T-helper 1 cell treated with Interleukin-12 subunit alpha and Interleukin-12 subunit beta and Interleukin-4 antibody, amounts not matched to agents 30 μg/mL and 1 μg/mL, for 36 hours (primary cell): Measurements from ENCODE around the gene XPO1.
A peak's percentile ranks its signal among the peaks of the same experiment; 100 is the strongest.
"Not testable (repeated sequence)": the region's sequence is repeated elsewhere in the genome, so short reads cannot be mapped to it uniquely, and the experiment has no call there.

Source experiments
- H3K27ac Mint-ChIP-seq: one replicate; pipeline ENCODE4 v1.8.0; 2021; ENCODE audit warnings: mild to moderate bottlenecking, mixed read lengths
- H3K27me3 Mint-ChIP-seq: one replicate; pipeline ENCODE4 v1.8.0; 2021; ENCODE audit warnings: low read depth, mixed read lengths
- H3K36me3 Mint-ChIP-seq: one replicate; pipeline ENCODE4 v1.8.0; 2021; ENCODE audit warnings: low read depth, mixed read lengths
- H3K4me1 Mint-ChIP-seq: one replicate; pipeline ENCODE4 v1.8.0; 2021; ENCODE audit warnings: low read depth, mixed read lengths
- H3K4me3 Mint-ChIP-seq: one replicate; pipeline ENCODE4 v1.8.0; 2021; ENCODE audit warnings: mild to moderate bottlenecking, moderate library complexity, mixed read lengths
- H3K9me3 Mint-ChIP-seq: one replicate; pipeline ENCODE4 v1.8.0; 2021; ENCODE audit warnings: mixed read lengths

XPO1 gene

GRCh38 chr2:61538200-61538919 lies at the start of gene XPO1:
XPO1 (minus strand) TSS chr2:61538356; CDS start chr2:61533897, 4,459 bp downstream.
- Mint-ChIP-seq H3K27ac (peak within 1 kb of the TSS; percentile 100), H3K27me3 (peaks cover 8% of the 10 kb centered on the region), H3K9me3 (no peaks in the 10 kb centered on the region), H3K4me1 (peaks cover 27% of the 10 kb centered on the region), H3K36me3 (peaks cover 10% of the 10 kb centered on the region), H3K4me3 (peak within 1 kb of the TSS; percentile 100)

- H3K27ac Mint-ChIP-seq, H3K36me3 Mint-ChIP-seq, H3K4me1 Mint-ChIP-seq, H3K4me3 Mint-ChIP-seq, H3K27me3 Mint-ChIP-seq, H3K9me3 Mint-ChIP-seq: not testable (repeated sequence)
These were observed 48.8 kb upstream of the XPO1 start for GRCh38 chr2:61586928-61587327.

- H3K27me3 Mint-ChIP-seq: no peaks in the 10 kb centered on the region
- H3K36me3 Mint-ChIP-seq: no peaks in the 10 kb centered on the region
- H3K9me3 Mint-ChIP-seq: no peaks in the 10 kb centered on the region
- H3K27ac Mint-ChIP-seq: no peak overlapping the region
- no peak overlapping the region for H3K4me3 Mint-ChIP-seq
- H3K4me1 Mint-ChIP-seq: no peaks in the 10 kb centered on the region
These were observed 47.2 kb upstream of the XPO1 start for GRCh38 chr2:61585383-61585782.

GRCh38 chr2:61584368-61584767 lies 46.2 kb upstream of the XPO1 start:
- not testable (repeated sequence) for H3K27ac Mint-ChIP-seq, H3K27me3 Mint-ChIP-seq

GRCh38 chr2:61582165-61582564 lies 44.0 kb upstream of the XPO1 start:
- Mint-ChIP-seq H3K4me1 (no peaks in the 10 kb centered on the region), H3K4me3 (no peak overlapping the region), H3K27ac (no peak overlapping the region), H3K27me3 (no peaks in the 10 kb centered on the region), H3K36me3 (no peaks in the 10 kb centered on the region), H3K9me3 (no peaks in the 10 kb centered on the region)

More at GRCh38 chr2:61584368-61584767, 46.2 kb upstream of the XPO1 start:
- not testable (repeated sequence) for H3K36me3 Mint-ChIP-seq, H3K9me3 Mint-ChIP-seq, H3K4me3 Mint-ChIP-seq, H3K4me1 Mint-ChIP-seq

GRCh38 chr2:61581716-61582115 lies 43.6 kb upstream of the XPO1 start:
- H3K4me3 Mint-ChIP-seq: no peak overlapping the region
- no peaks in the 10 kb centered on the region for H3K9me3 Mint-ChIP-seq
- H3K27me3 Mint-ChIP-seq: no peaks in the 10 kb centered on the region
- H3K36me3 Mint-ChIP-seq: no peaks in the 10 kb centered on the region
- H3K4me1 Mint-ChIP-seq: no peaks in the 10 kb centered on the region
- H3K27ac Mint-ChIP-seq: no peak overlapping the region

- H3K27ac Mint-ChIP-seq: peak overlapping the region; percentile 82
- H3K4me3 Mint-ChIP-seq: peak overlapping the region; percentile 13
- H3K36me3 Mint-ChIP-seq: no peaks in the 10 kb centered on the region
- H3K27me3 Mint-ChIP-seq: no peaks in the 10 kb centered on the region
- no peaks in the 10 kb centered on the region for H3K9me3 Mint-ChIP-seq
- peaks cover 9% of the 10 kb centered on the region for H3K4me1 Mint-ChIP-seq
These were observed 37.3 kb upstream of the XPO1 start for GRCh38 chr2:61575447-61575859.

- Mint-ChIP-seq H3K4me3 (no peak overlapping the region), H3K9me3 (no peaks in the 10 kb centered on the region), H3K27ac (no peak overlapping the region), H3K4me1 (no peaks in the 10 kb centered on the region), H3K27me3 (peaks cover 1% of the 10 kb centered on the region), H3K36me3 (no peaks in the 10 kb centered on the region)
These were observed 28.4 kb upstream of the XPO1 start for GRCh38 chr2:61566566-61566965.

- Mint-ChIP-seq H3K27me3 (peaks cover 9% of the 10 kb centered on the region), H3K27ac (no peak overlapping the region), H3K4me1 (no peaks in the 10 kb centered on the region), H3K4me3 (no peak overlapping the region), H3K9me3 (no peaks in the 10 kb centered on the region), H3K36me3 (no peaks in the 10 kb centered on the region)
These were observed 24.5 kb upstream of the XPO1 start for GRCh38 chr2:61562615-61563014.

- Mint-ChIP-seq H3K9me3 (no peaks in the 10 kb centered on the region), H3K27ac (no peak overlapping the region), H3K36me3 (no peaks in the 10 kb centered on the region)
These were observed 20.0 kb upstream of the XPO1 start for GRCh38 chr2:61558160-61558559.

GRCh38 chr2:61557381-61557780 lies 19.2 kb upstream of the XPO1 start:
- H3K27me3 Mint-ChIP-seq: peaks cover 9% of the 10 kb centered on the region
- H3K9me3 Mint-ChIP-seq: no peaks in the 10 kb centered on the region
- H3K27ac Mint-ChIP-seq: no peak overlapping the region
- H3K36me3 Mint-ChIP-seq: no peaks in the 10 kb centered on the region
- H3K4me3 Mint-ChIP-seq: no peak overlapping the region
- H3K4me1 Mint-ChIP-seq: no peaks in the 10 kb centered on the region

More at GRCh38 chr2:61558160-61558559, 20.0 kb upstream of the XPO1 start:
- Mint-ChIP-seq H3K4me3 (no peak overlapping the region), H3K27me3 (peaks cover 9% of the 10 kb centered on the region), H3K4me1 (no peaks in the 10 kb centered on the region)

GRCh38 chr2:61554604-61555003 lies 16.4 kb upstream of the XPO1 start:
- Mint-ChIP-seq H3K36me3 (no peaks in the 10 kb centered on the region), H3K9me3 (no peaks in the 10 kb centered on the region), H3K4me3 (no peak overlapping the region), H3K27ac (no peak overlapping the region), H3K27me3 (peaks cover 11% of the 10 kb centered on the region), H3K4me1 (no peaks in the 10 kb centered on the region)

- no peaks in the 10 kb centered on the region for H3K36me3 Mint-ChIP-seq
- H3K27ac Mint-ChIP-seq: no peak overlapping the region
These were observed 12.4 kb upstream of the XPO1 start for GRCh38 chr2:61550375-61551209.

GRCh38 chr2:61549546-61549945 lies 11.4 kb upstream of the XPO1 start:
- no peaks in the 10 kb centered on the region for H3K9me3 Mint-ChIP-seq
- H3K4me3 Mint-ChIP-seq: no peak overlapping the region
- no peaks in the 10 kb centered on the region for H3K4me1 Mint-ChIP-seq
- peaks cover 11% of the 10 kb centered on the region for H3K27me3 Mint-ChIP-seq
- no peak overlapping the region for H3K27ac Mint-ChIP-seq
- no peaks in the 10 kb centered on the region for H3K36me3 Mint-ChIP-seq

More at GRCh38 chr2:61550375-61551209, 12.4 kb upstream of the XPO1 start:
- no peaks in the 10 kb centered on the region for H3K4me1 Mint-ChIP-seq
- peaks cover 11% of the 10 kb centered on the region for H3K27me3 Mint-ChIP-seq
- H3K4me3 Mint-ChIP-seq: no peak overlapping the region
- H3K9me3 Mint-ChIP-seq: no peaks in the 10 kb centered on the region

- peaks cover 3% of the 10 kb centered on the region for H3K36me3 Mint-ChIP-seq
- H3K27ac Mint-ChIP-seq: no peak overlapping the region
These were observed 4.9 kb upstream of the XPO1 start for GRCh38 chr2:61543062-61543461.

More at GRCh38 chr2:61543062-61543461, 4.9 kb upstream of the XPO1 start:
- no peak overlapping the region for H3K4me3 Mint-ChIP-seq
- peaks cover 9% of the 10 kb centered on the region for H3K27me3 Mint-ChIP-seq
- no peaks in the 10 kb centered on the region for H3K9me3 Mint-ChIP-seq
- H3K4me1 Mint-ChIP-seq: peaks cover 8% of the 10 kb centered on the region
